Spleen (tissue), 7 donors: ENCODE results near the gene CENPM.

Experiments
- CTCF ChIP-seq, 11 experiments: fragments of 200-600 bp in 7 of 11; fragments of 450-650 bp in 4 of 11; sonication (generic) in 4 of 11; IDR thresholded peaks in 8 of 11; conservative IDR thresholded peaks in 3 of 11; 1 replicate in 7 of 11; 2 replicates in 4 of 11; pipeline versions ENCODE4 v1.4.0 to v1.8.0; 2016 to 2021; ENCODE audit warnings: antibody characterized with exemption in 11 of 11, inconsistent platforms in 4 of 11, mild to moderate bottlenecking in 1 of 11
- POLR2AphosphoS5 ChIP-seq, 3 donors: sonication (generic); formaldehyde crosslinking; IDR thresholded peaks; one replicate each; pipeline ENCODE4 v1.5.1; 2017; ENCODE audit warnings: antibody characterized with exemption in 3 of 3
- donor health status: DM: no; HTN: no; CAD: no; lungs with moderate emphysema.
- donor health status: DM: no; HTN: no; CAD: no.
- donor health status: DM: no; HTN: no; CAD: no.

- no peak for TF ChIP-seq CTCF (IDR thresholded peaks at IDR 0.05 in 8 of 11, conservative IDR thresholded peaks at IDR 0.05 in 3 of 11)
- TF ChIP-seq POLR2AphosphoS5 (IDR thresholded peaks at IDR 0.05) = no peak
Observed at GRCh38 chr22:41943661-41944209, 3.2 kb downstream of the CENPM start.
